ENCODE measurements around the gene NQO1.
A peak's percentile ranks its signal among the peaks of the same experiment; 100 is the strongest.

The NQO1 gene

DNA sequence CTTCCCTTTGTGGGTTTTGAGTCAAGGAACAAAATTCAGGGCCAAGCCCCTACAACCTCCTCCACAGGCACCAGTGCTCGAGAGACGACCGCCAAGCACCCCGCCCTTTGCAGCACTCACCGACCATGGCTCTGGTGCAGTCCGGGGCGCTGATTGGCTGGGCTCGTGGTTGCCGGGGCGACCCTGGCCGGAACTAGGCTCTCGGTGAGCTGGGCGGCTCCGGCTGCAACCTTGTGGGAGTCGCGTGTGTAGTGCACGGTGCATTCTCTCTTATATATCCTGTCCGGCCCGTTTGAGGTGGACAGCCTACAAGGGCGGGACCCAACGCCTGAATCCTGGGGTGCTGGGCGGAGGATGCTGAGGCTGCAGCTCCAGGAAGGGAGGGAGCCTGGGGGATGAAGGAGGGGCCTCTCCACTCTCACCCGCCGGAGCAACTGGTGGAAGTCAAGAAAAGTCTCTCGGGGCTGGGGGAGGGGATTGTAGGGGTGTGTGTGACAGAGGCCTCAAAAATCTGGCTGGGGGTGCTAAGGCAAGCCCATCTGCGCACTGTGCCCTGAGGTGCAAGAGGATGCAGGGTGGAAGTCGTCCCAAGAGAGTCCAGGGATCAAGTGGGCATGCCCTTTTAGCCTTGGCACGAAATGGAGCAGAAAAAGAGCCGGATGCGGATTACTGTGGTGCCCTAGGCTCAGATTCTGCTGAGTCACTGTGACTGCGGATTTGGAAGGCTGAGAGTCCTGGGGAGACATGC, at the start of gene NQO1:
NQO1 (minus strand) TSS at position 248 of the 748 bp plus-strand sequence; CDS start at position 127, 121 bp downstream.
- no peak for TF ChIP-seq CTCF (IDR thresholded peaks at IDR 0.05)
- DNase-seq (ENCODE audit: low spot score): peak; percentile 96
- Histone ChIP-seq H3K4me3 (peak within 1 kb of the TSS; percentile 77), H3K27ac (peak within 1 kb of the TSS; percentile 77 to 88)

DNA sequence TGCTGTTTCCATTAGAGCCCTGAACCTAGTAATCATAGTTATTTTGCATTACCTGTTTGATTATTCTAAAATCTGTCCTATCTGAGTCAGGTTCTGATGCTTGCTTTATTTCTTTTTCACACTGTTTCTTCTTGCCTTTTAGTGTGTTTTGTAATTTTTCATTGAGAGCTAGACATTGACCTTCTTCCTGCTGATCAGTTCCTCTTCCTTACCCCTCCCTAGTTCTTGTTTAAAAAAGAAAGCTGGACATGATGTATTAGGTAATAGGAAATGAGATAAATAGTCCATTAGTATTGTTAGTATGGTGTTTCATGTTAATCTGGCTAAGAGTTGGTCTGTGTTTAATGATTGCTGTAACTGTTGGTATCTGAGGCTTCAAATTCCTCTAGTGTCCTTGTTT, 49.2 kb upstream of the NQO1 start:
- no peak overlapping the region for H3K27ac ChIP-seq
- no peak for TF ChIP-seq CTCF (IDR thresholded peaks at IDR 0.05)
- no peak overlapping the region for H3K4me3 ChIP-seq
- DNase-seq (ENCODE audit: low spot score): no peak

GRCh38 chr16:69773260-69773947, 47.0 kb upstream of the NQO1 start:
- Histone ChIP-seq H3K27ac (no peak overlapping the region), H3K4me3 (no peak overlapping the region)
- no peak for TF ChIP-seq CTCF (IDR thresholded peaks at IDR 0.05)
- no peak for DNase-seq (ENCODE audit: low spot score)

DNA sequence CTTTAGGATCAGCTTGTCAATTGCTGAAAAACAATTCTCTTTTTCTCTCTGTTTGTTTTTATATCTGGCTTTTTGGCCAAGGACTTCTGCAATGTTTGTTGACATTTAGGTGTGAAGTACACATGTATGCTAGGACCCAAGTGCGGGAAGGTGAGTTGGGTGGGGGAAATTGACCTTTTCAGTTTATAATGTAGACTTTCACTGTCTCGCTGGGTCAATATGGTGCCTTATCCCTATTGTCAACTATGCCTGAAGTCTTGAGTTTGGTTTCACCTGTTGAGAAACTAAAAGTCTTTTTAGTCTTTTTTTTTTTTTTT, 45.2 kb upstream of the NQO1 start:
- no peak for TF ChIP-seq CTCF (IDR thresholded peaks at IDR 0.05)
- no peak for DNase-seq (ENCODE audit: low spot score)
- Histone ChIP-seq H3K27ac (no peak overlapping the region), H3K4me3 (no peak overlapping the region)

- no peak for DNase-seq (ENCODE audit: low spot score)
- H3K27ac ChIP-seq: no peak overlapping the region
- no peak for TF ChIP-seq CTCF (IDR thresholded peaks at IDR 0.05)
- no peak overlapping the region for H3K4me3 ChIP-seq
These were observed 43.0 kb upstream of the NQO1 start for GRCh38 chr16:69769404-69769803.

- TF ChIP-seq CTCF (IDR thresholded peaks at IDR 0.05): no peak
- Histone ChIP-seq H3K27ac (no peak overlapping the region), H3K4me3 (no peak overlapping the region)
- no peak for DNase-seq (ENCODE audit: low spot score)
These were observed 42.3 kb upstream of the NQO1 start for GRCh38 chr16:69768666-69769065.
